HG03520 (cell line): ENCODE measurements around the gene USHBP1.
"Not testable (repeated sequence)": the region's sequence is repeated elsewhere in the genome, so short reads cannot be mapped to it uniquely, and the experiment has no call there.

ENCODE experiments used
- ATAC-seq: cut with Tn5 transposase; IDR thresholded peaks from one replicate; pipeline ENCODE4 v1.9.1; 2021; ENCODE audit warnings: mild to moderate bottlenecking, moderate library complexity; ENCODE audit not compliant: unreplicated experiment

The USHBP1 gene

DNA sequence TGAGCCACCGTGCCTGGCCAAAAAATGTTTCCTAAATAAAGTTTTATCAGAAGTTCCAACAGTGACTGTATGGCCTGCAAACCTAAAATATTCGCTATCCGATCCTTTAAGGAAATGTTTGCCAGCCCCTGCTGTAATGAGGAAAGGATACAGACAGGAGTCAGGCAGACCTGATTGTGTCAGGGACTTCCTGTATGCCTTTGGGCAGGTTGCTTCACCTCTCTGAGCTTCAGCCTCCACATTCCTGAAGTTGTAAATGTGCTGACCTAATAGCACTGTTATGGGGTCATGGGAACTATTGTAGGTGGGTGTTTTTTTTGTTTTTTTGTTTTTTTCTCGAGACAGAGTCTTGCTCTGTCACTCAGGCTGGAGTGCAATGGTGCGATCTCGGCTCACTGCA is 32.4 kb upstream of the USHBP1 start:
- ATAC-seq, result no peak

DNA sequence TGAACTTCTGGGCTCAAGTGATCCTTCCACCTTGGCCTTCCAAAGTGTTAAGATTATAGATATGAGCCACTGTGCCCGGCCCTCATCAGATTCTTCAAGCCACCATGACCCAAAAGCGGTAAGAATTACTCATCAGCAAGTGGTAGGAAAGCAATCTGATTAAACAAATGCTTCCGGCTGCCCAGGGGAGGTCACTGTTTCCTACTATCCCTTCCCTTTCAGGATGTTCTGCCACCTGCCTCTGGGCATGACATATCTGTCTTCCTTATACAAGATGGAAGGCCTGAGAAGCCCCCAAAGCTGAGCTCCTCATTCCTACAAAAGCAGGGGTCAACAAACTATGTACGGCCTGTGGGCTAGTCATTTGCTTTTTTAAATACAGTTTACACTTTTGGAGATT is 31.7 kb upstream of the USHBP1 start:
- no peak for ATAC-seq

DNA sequence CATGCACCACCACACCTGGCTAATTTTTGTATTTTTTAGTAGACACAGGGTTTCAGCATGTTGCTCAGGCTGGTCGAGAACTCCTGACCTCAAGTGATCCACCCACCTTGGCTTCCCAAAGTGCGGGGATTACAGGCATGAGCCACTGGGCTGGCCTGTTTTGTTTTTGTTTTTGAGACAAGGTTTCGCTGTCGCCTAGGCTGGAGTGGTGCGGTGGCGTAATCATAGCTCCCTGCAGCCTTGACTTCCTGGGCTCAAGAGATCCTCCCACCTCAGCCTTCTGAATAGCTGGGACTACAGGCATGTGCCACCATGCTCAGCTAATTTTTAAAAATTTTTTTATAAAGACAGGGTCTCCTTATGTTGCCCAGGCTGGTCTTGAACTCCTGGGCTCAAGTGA is 31.0 kb upstream of the USHBP1 start:
- not testable (repeated sequence) for ATAC-seq

DNA sequence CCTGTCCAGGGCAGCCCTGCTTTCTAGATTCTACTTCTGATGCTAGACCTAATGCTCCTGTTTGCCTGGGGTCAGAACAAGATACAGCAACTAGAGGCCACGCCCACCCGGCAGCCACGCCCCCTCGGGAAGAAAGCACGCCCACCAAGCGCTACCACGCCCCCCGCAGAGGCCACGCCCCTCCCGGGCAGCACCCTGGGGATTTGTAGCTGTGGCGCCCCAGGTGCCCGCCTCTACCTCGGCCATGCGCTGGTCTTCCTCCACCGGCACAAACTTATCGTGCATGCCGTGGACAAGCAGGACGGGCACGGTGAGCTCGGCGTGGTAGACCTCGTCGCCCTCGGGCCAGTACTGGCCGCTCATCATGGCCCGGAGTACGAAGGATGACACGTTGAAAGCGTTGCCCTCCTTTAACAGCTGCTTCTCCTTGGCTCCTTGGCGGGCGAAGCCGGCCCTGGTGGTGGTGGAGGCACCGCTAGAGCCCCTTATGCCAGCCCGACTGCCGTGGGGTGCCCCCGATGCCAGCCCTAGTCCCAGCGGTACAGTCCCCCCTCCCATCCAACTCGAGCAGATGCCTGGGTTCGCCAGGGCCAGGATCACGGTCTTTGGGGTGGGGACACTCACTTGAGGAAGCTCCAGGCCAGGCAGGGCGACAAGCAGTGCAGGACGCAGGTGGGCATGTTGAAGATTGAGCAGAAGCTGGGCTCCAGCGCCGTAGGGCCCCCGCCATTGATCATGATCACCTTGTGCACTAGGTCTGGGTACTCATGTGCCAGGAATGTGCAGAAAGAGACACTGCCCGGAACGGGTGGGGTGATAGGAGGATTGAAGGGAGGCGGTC is 29.7 kb upstream of the USHBP1 start:
- ATAC-seq, result no peak

DNA sequence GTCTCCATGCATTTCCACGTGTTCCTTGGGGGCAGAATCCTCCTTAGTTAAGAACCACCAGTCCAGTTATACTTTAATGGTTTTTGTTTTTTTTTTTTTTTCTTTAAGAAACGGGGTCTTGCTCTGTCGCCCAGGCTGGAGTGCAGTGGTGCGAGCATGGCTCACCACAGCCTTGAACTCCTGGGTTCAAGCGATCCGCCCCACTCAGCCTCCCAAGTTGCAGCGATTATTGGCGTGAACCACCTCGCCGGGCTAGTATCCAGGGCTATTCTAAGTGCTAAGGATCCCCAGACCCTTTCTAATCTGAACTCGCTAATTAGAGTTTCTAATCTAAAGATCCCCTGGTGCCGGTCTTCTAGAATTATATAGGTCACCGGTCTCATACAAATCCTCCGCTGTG is 29.1 kb upstream of the USHBP1 start:
- ATAC-seq, result no peak

DNA sequence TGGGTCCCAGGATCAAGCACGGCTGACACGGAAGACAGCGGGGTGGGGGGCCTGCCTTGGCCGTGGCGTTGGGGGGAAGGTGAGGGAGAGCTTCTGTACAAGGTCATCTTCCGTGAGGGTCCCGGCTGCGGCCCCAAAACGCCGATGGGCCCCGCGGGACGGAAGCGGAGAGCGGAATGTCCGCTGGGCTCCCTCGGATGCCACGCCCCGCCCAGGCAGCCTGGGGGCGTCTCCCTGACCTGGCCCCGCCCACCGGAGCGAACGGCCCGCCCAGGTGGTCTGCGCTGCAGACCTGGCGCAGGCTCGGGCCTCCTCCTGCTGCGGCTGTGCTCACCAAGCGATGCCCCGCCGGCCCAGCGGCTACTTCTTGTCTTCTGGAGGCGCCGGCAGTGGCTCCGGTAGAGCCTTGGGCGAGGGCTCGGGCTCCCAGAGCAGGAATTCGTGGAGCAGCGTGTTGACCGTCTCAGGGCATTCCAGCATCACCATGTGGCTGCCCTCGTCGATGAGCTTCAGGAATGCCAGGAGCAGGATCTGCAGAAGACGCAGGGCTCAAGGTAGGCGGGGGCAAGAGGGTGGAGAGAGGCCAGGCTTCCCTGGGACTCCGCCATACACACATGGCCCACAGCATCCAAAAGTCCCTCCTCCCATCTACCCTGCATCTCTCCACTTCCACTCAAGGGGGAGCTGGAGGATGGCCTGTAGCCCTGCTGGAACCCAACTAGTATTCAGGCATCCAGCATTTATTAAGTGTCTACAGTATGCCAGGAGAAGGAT is 27.9 kb upstream of the USHBP1 start:
- no peak for ATAC-seq

DNA sequence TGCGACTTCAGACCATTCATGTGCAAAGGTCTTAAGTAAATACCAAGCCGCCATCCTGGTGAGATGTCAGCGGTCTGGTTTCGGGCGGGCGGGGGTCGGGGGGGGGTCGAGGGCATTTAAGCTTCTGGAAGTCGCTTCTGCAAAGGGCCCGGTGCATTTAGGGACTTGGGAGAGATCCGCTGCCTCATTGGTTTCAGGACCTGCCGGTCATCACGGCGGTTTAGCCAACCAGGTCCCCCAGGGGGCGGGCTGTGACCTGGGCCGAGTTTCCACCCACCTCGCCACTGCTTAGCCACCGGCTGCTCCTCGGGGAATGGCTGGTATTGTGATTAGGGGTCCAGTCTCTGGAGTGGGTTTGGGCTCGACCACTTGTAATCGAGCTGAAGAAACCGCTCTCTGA is 24.9 kb upstream of the USHBP1 start:
- no peak for ATAC-seq

DNA sequence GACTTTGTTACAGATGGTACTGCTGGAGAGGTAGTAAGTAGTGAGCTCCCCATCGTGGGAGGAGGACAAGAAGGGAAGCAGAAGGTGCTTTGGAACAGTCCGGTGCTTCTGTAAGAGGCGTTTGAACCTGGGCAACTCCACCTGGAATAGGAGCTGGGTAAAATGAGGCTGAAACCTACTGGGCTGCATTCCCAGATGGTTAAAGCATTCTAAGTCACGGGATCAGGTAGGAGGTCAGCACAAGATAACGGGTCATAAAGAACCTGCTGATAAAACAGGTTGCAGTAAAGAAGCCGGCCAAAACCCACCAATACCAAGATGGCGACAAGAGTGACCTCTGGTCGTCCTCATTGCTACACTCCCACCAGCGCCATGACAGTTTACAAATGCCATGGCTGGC is 22.2 kb upstream of the USHBP1 start:
- ATAC-seq, result no peak

DNA sequence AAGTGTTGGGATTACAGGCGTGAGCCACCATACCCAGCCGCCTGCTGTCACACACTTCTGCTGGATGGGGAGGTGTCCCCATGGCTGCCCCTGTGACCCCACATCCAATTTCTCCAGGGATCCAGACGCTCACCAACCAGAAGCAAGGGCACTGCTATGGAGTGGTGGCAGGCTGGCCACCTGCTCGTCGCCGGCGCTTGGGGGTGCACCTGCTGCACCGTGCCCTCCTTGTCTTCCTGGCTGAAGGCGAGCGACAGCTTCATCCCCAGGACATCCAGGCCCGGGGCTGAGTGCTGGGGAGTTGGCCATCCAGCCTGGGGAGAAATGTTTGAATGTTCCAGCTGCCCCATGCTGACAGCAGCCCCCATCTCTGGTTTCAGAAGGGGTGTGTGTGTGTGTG is 21.7 kb upstream of the USHBP1 start:
- no peak for ATAC-seq

DNA sequence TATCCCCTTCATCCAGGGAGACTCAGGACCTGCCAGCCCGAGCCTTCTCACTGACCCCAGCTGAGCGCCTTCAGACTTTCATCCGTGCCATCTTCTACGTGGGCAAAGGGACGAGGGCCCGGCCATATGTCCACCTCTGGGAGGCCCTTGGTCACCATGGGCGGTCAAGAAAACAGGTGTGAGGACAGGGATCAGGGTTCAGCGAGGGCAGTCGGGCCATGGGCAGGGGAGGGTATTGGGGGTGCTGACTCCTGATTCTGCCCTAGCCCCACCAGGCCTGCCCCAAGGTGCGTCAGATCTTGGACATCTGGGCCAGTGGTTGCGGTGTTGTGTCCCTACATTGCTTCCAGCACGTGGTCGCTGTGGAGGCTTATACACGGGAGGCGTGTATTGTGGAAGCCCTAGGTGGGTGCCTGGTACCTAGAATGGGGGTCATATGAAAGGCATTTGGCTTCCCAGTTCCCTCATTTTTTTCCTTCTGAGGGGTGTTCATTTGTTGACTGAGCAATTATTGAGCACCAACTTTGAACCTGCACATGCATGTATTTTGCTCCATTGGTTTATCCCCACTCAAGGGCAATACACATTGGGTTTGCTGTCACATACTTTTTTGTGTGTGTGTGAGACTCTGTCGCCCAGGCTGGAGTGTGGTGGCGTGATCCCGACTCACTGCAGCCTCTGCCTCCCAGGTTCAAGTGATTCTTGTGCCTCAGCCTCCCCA is 21.0 kb upstream of the USHBP1 start:
- no peak for ATAC-seq

DNA sequence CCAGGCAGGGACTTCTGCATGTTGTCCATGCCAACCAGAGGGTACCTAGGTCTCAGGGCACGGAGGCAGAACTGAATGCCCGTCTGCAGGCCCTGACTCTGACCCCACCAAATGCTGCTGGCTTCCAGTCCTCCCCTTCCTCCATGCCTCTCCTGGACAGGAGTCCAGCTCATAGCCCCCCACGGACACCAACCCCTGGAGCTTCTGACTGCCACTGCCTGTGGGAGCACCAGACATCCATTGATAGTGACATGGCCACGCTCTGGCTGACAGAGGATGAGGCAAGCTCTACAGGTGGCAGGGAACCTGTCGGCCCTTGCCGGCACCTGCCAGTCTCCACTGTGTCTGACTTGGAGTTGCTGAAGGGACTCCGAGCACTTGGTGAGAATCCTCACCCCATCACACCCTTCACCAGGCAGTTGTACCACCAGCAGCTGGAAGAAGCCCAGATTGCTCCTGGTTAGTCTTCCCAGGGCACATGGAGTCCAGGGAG is 19.0 kb upstream of the USHBP1 start:
- ATAC-seq, result no peak

DNA sequence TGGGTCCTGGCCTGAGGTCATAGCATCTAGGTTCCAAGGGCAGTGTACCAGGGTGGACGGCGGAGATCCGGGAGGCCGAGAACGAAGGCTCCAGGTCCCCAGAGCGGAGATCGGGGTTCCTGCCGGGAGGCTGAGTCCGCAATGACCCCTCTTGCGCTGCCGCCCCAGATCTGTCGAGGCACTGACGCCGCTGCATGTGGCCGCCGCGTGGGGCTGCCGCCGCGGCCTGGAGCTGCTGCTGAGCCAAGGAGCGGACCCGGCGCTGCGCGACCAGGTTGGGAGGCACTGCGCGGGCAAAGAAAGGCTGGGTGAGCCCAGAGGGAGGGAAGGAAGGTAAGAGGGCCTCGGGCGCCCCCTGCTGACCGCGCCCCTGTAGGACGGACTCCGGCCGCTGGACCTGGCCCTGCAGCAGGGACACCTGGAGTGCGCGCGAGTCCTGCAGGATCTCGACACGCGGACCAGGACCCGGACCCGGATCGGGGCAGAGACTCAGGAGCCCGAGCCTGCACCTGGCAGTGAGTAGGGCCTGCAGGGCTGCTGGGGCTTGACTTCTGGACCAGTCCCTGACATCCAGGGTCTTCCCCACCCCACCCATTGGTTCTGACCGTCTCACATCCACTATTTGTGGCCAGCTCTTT is 18.1 kb upstream of the USHBP1 start:
- peak; percentile 72 for ATAC-seq

DNA sequence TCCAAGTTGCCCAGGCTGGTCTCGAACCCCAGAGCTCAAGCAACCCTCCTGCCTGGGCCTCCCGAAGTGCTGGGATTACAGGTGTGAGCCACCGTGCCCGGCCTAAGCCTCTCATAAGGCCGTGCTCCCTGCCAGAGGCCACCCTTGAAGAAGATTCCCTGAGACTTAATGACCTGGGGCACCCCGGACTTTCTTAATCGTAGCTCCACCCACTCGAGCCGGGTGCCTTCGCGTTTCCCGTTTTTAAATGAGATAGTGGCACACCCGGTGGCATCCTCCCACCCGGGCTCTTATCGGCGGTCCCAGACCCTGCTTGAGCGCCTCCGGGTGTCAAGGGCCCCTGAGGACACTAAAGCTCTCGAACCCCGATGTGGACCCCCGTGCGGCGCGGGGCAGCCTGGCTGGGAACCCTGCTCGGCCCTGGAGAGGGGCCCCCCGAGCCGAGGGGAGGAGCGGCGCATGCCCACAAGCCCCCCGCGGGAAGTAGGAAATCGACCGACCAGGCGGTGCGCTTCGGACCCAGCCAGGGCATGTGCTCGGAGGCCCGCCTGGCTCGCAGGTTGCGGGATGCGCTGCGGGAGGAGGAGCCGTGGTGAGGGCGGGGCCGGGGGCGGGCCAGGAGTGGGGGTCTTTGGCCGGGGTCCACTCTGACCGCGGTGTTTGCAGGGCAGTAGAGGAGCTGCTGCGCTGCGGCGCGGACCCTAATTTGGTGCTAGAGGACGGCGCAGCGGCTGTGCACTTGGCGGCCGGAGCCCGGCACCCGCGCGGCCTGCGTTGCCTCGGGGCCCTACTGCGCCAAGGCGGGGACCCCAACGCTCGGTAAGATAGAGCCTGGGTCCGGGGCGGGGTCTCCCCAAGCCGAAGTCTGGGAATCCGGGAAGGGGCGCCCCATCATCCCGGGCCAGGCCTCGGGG is 17.1 kb upstream of the USHBP1 start, which contains the start of gene ANKLE1:
TSS of gene ANKLE1 (plus strand) at position 511 of the 914 bp plus-strand sequence. CDS start at position 531, 20 bp downstream.
- ATAC-seq, result no peak

DNA sequence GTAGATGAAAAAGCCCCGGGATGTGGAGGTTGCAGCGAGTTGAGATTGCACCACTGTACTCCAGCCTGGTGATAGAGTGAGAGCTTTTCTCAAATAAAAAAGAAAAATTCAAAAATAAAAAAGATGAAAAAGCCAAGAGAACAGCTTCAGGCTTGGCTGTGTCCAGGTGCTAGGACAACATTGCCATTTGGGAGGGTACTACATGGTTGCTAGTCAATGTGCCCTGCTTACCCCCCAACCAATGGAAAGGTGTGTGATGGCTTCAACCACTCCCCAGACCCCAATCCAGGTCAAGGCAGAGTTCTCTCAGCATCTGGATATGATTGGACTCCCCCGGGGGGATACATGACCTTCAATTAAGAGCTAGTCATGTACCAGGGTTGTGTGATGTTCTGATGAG is 14.9 kb upstream of the USHBP1 start:
- no peak for ATAC-seq

DNA sequence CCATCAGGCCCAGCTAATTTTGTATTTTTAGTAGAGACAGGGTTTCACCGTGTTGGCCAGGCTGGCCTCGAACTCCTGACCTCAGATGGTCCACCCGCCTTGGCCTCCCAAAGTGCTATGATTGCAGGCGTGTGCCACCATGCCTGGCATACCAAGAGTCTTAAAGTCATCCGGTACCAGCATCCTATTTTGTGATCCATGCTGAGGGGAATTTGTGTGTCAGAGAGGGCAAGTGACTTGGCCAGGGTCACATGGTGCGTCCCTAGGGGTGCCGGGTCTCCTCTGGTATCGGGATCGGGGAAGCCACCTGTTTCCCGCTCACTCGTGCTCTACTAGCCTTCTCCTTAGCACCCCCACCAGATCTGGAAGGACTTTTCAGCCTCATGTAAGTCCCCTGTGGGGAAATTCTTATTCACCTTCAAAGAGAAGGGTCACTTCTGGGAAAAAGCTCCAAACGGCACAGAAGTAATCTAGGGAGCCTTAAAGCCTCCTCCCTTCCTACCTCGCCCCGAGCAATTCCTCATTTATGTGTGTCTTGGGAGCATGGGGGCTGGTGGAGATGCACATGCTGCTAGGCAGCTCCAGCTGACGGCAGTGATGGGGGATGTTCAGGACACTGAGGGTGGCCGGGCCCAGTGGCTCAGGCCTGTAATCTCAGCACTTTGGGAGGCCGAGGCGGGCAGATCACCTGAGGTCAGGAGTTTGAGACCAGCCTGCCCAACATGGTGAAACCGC is 11.1 kb upstream of the USHBP1 start:
- no peak for ATAC-seq

DNA sequence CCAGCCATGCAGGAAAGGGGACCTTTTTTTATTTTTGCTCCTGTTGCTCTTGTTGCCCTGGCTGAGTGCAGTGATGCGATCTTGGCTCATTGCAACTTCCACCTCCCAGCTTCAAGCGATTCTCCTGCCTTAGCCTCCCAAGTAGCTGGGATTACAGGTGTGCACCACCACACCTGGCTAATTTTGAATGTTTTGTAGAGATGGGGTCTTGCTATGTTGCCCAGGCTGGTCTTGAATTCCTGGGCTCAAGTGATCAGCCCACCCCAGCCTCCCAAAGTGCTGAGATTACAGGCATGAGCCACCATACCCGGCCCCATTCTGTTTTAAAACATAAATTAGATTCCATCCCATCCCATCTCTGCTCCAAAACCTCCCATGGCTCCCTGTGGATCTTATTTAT is 10.3 kb upstream of the USHBP1 start:
- not testable (repeated sequence) for ATAC-seq

DNA sequence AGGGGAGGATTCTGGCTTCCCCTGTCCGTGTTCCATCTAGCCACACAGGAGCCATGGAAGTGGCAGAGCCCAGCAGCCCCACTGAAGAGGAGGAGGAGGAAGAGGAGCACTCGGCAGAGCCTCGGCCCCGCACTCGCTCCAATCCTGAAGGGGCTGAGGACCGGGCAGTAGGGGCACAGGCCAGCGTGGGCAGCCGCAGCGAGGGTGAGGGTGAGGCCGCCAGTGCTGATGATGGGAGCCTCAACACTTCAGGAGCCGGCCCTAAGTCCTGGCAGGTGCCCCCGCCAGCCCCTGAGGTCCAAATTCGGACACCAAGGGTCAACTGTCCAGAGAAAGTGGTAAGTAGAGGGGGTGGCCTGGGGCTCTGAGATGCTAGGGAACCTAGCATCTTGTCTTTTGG is 4.2 kb upstream of the USHBP1 start:
- no peak for ATAC-seq

DNA sequence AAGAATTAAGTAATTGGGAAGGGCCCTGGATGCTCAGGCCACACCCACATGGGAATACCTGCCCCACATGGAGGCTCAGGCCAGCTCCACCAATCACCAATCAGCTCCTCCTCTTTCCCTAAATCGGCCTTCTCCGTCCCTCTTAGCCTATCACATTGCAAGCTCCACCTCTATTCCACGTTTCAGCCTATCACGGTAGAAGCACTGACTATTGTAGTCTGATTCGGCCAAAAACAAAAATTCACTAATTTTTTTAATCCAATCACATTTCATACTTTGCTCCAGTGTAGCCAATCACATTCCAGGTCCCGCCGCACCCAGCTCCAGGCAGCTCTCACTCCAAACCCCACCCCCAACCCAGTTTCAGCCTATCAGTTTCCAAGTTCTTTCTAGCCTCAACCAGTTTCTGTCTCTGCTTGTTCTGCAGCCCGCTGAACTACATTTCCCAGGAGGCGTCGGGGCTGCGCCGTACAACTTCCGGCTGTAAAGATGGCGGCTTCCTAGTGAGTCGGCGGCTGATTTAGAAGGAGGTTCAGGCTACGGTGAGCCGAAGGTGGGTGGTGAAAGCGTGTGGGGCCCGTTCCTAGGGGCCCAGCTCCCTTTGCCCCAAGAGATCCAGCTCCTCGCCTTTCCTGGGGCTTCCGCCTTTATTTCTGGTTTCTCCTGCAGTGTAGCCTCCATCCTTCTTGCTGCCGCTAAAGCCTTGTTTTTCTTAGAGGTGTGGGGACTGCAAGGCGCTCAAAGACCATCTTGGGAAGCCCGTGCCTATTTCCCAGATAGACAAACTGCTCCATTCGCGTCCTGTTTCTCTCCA is 2.6 kb upstream of the USHBP1 start, which contains the start of gene BABAM1:
TSS of gene BABAM1 (plus strand) at position 469 of the 814 bp plus-strand sequence. CDS start 1,364 bp downstream, outside the sequence.
- peak; percentile 84 for ATAC-seq
